ENCODE measurements around the gene HINFP.
"Not testable (repeated sequence)": the region's sequence is repeated elsewhere in the genome, so short reads cannot be mapped to it uniquely, and the experiment has no call there.

HINFP gene

DNA sequence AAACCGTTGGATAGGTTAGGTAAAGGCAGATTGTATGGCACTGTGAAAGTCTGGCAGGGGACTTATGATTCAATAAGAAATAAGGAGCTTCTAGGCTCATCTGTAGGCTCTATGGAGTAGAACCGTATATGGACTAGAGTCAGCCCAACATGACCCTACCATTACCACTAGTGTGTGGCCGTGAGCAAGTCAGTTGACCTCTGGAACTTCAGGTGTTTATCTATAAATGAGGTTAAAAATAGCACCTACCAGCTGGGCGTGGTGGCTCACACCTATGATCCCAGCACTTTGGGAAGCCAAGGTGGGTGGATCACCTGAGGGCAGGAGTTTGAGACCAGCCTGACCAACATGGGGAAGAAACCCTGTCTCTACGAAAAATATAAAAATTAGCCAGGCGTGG lies 4.4 kb downstream of the HINFP start:
- Histone ChIP-seq H3K27me3 (ENCODE audit: insufficient read depth, poor library complexity, severe bottlenecking) (no peaks in the 10 kb centered on the region), H3K36me3 (ENCODE audit: low read depth) (peaks cover 39% of the 10 kb centered on the region), H3K4me1 (ENCODE audit: insufficient read depth, poor library complexity, severe bottlenecking) (no peaks in the 10 kb centered on the region), H3K4me3 (ENCODE audit: severe bottlenecking) (no peak overlapping the region), H3K27ac (ENCODE audit: poor library complexity, severe bottlenecking) (no peak overlapping the region), H3K9me3 (ENCODE audit: severe bottlenecking) (no peaks in the 10 kb centered on the region)
- DNase-seq (ENCODE audit: low spot score) (no peak), ATAC-seq (ENCODE audit: low read depth) (no peak)
- TF ChIP-seq, protein P1, sequence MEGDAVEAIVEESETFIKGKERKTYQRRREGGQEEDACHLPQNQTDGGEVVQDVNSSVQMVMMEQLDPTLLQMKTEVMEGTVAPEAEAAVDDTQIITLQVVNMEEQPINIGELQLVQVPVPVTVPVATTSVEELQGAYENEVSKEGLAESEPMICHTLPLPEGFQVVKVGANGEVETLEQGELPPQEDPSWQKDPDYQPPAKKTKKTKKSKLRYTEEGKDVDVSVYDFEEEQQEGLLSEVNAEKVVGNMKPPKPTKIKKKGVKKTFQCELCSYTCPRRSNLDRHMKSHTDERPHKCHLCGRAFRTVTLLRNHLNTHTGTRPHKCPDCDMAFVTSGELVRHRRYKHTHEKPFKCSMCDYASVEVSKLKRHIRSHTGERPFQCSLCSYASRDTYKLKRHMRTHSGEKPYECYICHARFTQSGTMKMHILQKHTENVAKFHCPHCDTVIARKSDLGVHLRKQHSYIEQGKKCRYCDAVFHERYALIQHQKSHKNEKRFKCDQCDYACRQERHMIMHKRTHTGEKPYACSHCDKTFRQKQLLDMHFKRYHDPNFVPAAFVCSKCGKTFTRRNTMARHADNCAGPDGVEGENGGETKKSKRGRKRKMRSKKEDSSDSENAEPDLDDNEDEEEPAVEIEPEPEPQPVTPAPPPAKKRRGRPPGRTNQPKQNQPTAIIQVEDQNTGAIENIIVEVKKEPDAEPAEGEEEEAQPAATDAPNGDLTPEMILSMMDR (IDR thresholded peaks at IDR 0.05; ENCODE audit: poor library complexity, severe bottlenecking): no peak

DNA sequence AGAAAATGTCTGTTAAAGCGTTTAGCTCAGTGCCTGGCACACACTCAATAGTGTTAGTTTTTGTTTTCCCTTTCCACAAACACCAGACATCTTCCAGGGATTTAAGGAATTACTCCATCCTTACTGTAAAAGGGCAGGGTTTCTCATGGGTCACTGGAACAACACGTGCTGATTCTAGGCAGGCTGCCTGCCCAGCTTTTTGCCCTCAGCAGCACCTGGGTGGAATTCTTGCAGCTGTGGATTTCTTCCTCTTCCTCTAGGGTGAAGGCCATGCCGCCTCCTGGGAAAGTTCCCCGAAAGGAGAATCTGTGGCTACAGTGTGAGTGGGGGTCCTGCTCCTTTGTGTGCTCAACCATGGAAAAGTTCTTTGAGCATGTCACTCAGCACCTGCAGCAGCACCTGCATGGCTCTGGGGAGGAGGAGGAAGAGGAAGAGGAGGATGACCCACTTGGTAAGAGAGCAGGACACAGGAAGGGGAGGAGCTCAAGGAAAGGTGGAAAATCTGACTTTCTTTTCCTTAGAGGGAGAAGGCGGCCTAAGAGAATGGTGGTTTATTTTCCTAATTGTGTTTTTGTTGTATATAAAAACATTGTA lies 5.4 kb downstream of the HINFP start:
- ATAC-seq (ENCODE audit: low read depth) (no peak), DNase-seq (ENCODE audit: low spot score) (no peak)
- no peak overlapping the region for H3K27ac ChIP-seq (ENCODE audit: poor library complexity, severe bottlenecking)
- no peaks in the 10 kb centered on the region for H3K9me3 ChIP-seq (ENCODE audit: severe bottlenecking)
- no peaks in the 10 kb centered on the region for H3K4me1 ChIP-seq (ENCODE audit: insufficient read depth, poor library complexity, severe bottlenecking)
- peaks cover 44% of the 10 kb centered on the region for H3K36me3 ChIP-seq (ENCODE audit: low read depth)
- H3K27me3 ChIP-seq (ENCODE audit: insufficient read depth, poor library complexity, severe bottlenecking): no peaks in the 10 kb centered on the region
- no peak overlapping the region for H3K4me3 ChIP-seq (ENCODE audit: severe bottlenecking)
- TF ChIP-seq, protein P1 (IDR thresholded peaks at IDR 0.05; ENCODE audit: poor library complexity, severe bottlenecking): no peak

DNA sequence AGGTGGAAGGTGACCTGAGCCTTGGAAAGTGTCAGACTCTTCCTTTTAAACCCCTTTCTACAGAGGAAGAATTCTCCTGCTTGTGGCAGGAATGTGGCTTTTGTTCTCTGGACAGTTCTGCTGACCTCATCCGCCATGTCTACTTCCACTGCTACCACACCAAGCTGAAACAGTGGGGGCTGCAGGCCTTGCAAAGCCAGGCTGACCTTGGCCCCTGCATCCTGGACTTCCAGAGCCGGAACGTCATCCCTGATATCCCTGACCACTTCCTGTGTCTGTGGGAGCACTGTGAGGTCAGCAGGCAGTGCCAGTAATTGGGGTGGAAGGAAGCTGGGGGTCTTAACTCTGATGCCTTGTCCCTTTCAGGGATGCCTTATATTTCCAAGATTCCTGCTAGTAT lies 9.3 kb downstream of the HINFP start:
- DNase-seq (ENCODE audit: low spot score) (no peak), ATAC-seq (ENCODE audit: low read depth) (no peak)
- Histone ChIP-seq H3K36me3 (ENCODE audit: low read depth) (peaks cover 56% of the 10 kb centered on the region), H3K4me3 (ENCODE audit: severe bottlenecking) (no peak overlapping the region), H3K27me3 (ENCODE audit: insufficient read depth, poor library complexity, severe bottlenecking) (no peaks in the 10 kb centered on the region), H3K27ac (ENCODE audit: poor library complexity, severe bottlenecking) (no peak overlapping the region), H3K4me1 (ENCODE audit: insufficient read depth, poor library complexity, severe bottlenecking) (no peaks in the 10 kb centered on the region), H3K9me3 (ENCODE audit: severe bottlenecking) (no peaks in the 10 kb centered on the region)
- TF ChIP-seq, protein P1 (IDR thresholded peaks at IDR 0.05; ENCODE audit: poor library complexity, severe bottlenecking): no peak

DNA sequence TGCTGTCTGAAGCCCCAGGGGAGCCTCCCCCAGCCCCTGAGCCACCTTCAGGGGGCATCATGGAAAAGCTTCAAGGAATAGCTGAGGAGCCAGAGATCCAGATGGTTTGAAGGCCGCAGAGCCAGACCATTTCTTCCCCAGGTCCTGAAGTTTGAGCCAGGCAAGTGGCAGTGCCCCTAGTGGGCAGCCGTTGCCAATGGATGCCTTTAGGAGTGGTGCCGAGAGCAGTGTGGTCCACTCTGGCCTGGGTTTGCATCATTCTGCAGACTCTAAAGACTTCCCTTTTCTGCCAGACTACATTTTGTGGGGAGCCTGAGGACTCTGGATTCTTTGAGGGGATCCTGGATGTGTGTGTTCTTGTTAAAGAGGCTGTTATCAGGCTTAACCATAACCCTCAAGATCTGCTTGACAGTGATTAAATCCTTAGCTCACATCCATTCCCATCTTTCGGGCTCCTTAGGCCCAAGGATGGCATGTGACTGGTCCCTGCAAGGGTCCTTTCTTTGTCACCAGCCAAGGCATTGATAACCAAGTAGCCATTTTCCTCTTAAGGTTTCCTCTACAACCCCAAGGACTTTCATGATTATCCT lies 13.1 kb downstream of the HINFP start:
- H3K27ac ChIP-seq (ENCODE audit: poor library complexity, severe bottlenecking): no peak overlapping the region
- ATAC-seq (ENCODE audit: low read depth): peak; percentile 53; the same call in 2 of the 3 replicates
- no peaks in the 10 kb centered on the region for H3K9me3 ChIP-seq (ENCODE audit: severe bottlenecking)
- H3K27me3 ChIP-seq (ENCODE audit: insufficient read depth, poor library complexity, severe bottlenecking): no peaks in the 10 kb centered on the region
- H3K4me1 ChIP-seq (ENCODE audit: insufficient read depth, poor library complexity, severe bottlenecking): no peaks in the 10 kb centered on the region
- H3K4me3 ChIP-seq (ENCODE audit: severe bottlenecking): no peak overlapping the region
- H3K36me3 ChIP-seq (ENCODE audit: low read depth): peaks cover 43% of the 10 kb centered on the region
- TF ChIP-seq, protein P1 (IDR thresholded peaks at IDR 0.05; ENCODE audit: poor library complexity, severe bottlenecking): peak; percentile 53
- no peak for DNase-seq (ENCODE audit: low spot score)

DNA sequence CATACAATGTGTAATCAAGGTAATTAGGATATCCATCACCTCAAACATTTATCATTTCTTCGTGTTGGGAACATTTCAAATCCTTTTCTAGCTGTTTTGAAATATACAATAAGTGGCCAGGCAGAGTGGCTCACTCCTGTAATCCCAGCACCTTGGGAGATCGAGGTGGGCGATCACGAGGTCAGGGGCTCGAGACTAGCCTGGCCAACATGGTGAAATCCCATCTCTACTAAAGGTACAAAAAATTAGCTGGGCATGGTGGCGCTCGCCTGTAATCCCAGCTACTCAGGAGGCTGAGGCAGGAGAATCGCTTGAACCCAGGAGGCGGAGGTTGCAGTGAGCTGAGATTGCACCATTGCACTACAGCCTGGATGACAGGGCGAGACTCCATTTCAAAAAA lies 17.9 kb downstream of the HINFP start:
- not testable (repeated sequence) for H3K27ac ChIP-seq (ENCODE audit: poor library complexity, severe bottlenecking); ATAC-seq (ENCODE audit: low read depth); H3K27me3 ChIP-seq (ENCODE audit: insufficient read depth, poor library complexity, severe bottlenecking); H3K36me3 ChIP-seq (ENCODE audit: low read depth); H3K4me3 ChIP-seq (ENCODE audit: severe bottlenecking); H3K9me3 ChIP-seq (ENCODE audit: severe bottlenecking); H3K4me1 ChIP-seq (ENCODE audit: insufficient read depth, poor library complexity, severe bottlenecking); DNase-seq (ENCODE audit: low spot score)
